HEK293T (cell line): Measurements from ENCODE around the gene EXOC3L4.
A peak's percentile ranks its signal among the peaks of the same experiment; 100 is the strongest.

ENCODE experiments used
- CTCF ChIA-PET: fragments of 350-600 bp; formaldehyde crosslinking; extraction: SDS; loops from one replicate; lab custom pipeline; 2021; ENCODE audit warnings: antibody characterized with exemption, inconsistent platforms; lab: Yijun Ruan, JAX
- POLR2A ChIA-PET: fragments of 350-600 bp; formaldehyde crosslinking; extraction: SDS; loops from one replicate; lab custom pipeline; 2020; ENCODE audit warnings: antibody characterized with exemption, inconsistent platforms; lab: Yijun Ruan, JAX
- DNase-seq: peaks from one replicate; pipeline ENCODE4 v3.0.0; 2012; ENCODE audit warnings: mixed read lengths; ENCODE audit errors: extremely low spot score
- ARNT ChIP-seq: fragments of 450-650 bp; IDR thresholded peaks from 2 replicates; pipeline ENCODE4 v1.6.1; 2017; ENCODE audit warnings: mild to moderate bottlenecking
- BHLHE40 ChIP-seq: fragments of 450-650 bp; IDR thresholded peaks from 2 replicates; pipeline ENCODE4 v1.6.1; 2016; ENCODE audit warnings: mild to moderate bottlenecking, moderate library complexity, borderline replicate concordance
- CTBP1 ChIP-seq: fragments of 450-650 bp; IDR thresholded peaks from 2 replicates; pipeline ENCODE4 v1.6.1; 2016; ENCODE audit warnings: borderline replicate concordance
- ELF4 ChIP-seq: fragments of 450-650 bp; IDR thresholded peaks from 2 replicates; pipeline ENCODE4 v1.6.1; 2017; ENCODE audit warnings: antibody characterized with exemption
- FOXA1 ChIP-seq: fragments of 450-650 bp; IDR thresholded peaks from 2 replicates; pipeline ENCODE4 v1.6.1; 2016; ENCODE audit warnings: mild to moderate bottlenecking
- FOXK2 ChIP-seq: fragments of 450-650 bp; IDR thresholded peaks from 2 replicates; pipeline ENCODE4 v1.6.1; 2016; ENCODE audit warnings: mild to moderate bottlenecking
- FOXM1 ChIP-seq: fragments of 450-650 bp; IDR thresholded peaks from 2 replicates; pipeline ENCODE4 v1.6.1; 2017; ENCODE audit warnings: mild to moderate bottlenecking, borderline replicate concordance
- HDGF ChIP-seq: fragments of 450-650 bp; IDR thresholded peaks from 2 replicates; pipeline ENCODE4 v1.6.1; 2017; ENCODE audit warnings: antibody characterized with exemption, borderline replicate concordance
- L3MBTL2 ChIP-seq: fragments of 450-650 bp; conservative IDR thresholded peaks from 2 replicates; pipeline ENCODE4 v1.6.1; 2016; ENCODE audit warnings: mild to moderate bottlenecking
- LEF1 ChIP-seq: fragments of 450-650 bp; IDR thresholded peaks from 2 replicates; pipeline ENCODE4 v1.6.1; 2017; ENCODE audit warnings: mild to moderate bottlenecking, borderline replicate concordance
- NFRKB ChIP-seq: fragments of 450-650 bp; IDR thresholded peaks from 2 replicates; pipeline ENCODE4 v1.6.1; 2016; ENCODE audit warnings: mild to moderate bottlenecking, moderate library complexity
- SP1 ChIP-seq: fragments of 450-650 bp; IDR thresholded peaks from 2 replicates; pipeline ENCODE4 v1.6.1; 2017
- SUZ12 ChIP-seq: fragments of 450-650 bp; IDR thresholded peaks from 2 replicates; pipeline ENCODE4 v1.6.1; 2016; ENCODE audit warnings: mild to moderate bottlenecking
- TARDBP ChIP-seq: fragments of 450-650 bp; IDR thresholded peaks from 2 replicates; pipeline ENCODE4 v1.6.1; 2016
- ZNF384 ChIP-seq: fragments of 450-650 bp; IDR thresholded peaks from 2 replicates; pipeline ENCODE4 v1.6.1; 2016
- TF ChIP-seq, protein P1 (sequence below): fragments of 450-650 bp; IDR thresholded peaks from 2 replicates; pipeline ENCODE4 v1.6.1; 2016

EXOC3L4 gene

DNA sequence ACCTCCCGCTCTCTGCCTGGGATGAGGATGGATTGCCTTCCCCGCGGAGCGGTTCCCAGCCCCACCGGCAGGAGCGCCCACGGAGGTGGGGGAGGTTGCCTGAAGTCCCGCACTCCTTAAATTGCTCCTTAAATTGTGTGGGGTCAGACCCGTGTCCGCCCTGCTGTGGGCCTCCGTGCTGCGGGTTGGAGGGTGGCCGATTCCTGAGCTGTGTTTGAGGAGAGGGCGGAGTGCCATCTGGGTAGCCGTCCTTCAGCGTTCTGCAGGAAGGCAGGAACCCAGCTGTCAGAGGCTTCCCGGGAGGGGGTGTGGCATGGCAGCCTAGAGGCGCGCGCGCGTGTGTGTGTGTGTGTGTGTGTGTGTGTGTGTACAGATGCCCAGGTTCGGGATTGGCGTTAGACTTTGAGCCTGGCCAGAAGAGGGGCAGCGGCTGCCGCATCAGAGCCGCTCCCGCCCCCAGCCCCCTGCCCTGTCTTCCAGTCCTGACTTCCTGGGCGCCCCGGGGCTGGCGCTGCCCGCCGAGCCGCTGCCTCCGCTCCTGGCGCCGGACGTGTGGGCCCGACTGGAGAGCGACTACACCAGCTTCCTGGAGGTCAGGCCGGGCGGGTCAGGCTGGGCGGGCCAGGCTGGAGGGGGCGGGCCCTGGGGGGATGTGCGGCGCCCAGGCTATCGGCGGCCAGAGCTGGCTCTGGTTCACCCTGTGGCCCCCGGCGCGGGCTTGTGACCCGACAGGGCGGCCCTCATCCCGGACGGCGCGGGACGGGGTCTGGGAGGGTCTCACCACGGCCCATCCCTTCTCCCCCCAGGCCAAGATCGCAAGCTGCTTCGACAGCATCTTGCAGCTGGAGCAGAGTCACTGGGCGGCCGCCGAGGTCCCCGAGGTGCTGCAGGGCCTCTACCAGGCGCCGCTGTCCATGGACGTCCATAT is 9.2 kb downstream of the EXOC3L4 start:
- ChIA-PET CTCF (interaction anchor here (0.8 to 4.3 kb wide), 11 partner anchors 8 to 191 kb away, joined by 3 to 36 read pairs (median 7); partner anchors contain the start of gene EXOC3L4), POLR2A (no interaction called here)
- DNase-seq: no peak
- TF ChIP-seq LEF1 (no peak), BHLHE40 (no peak), ELF4 (no peak), ZNF384 (no peak), HDGF (no peak), FOXK2 (no peak), CTBP1 (no peak), SP1 (no peak), ARNT (no peak), FOXA1 (no peak), L3MBTL2 (no peak), NFRKB (no peak)

DNA sequence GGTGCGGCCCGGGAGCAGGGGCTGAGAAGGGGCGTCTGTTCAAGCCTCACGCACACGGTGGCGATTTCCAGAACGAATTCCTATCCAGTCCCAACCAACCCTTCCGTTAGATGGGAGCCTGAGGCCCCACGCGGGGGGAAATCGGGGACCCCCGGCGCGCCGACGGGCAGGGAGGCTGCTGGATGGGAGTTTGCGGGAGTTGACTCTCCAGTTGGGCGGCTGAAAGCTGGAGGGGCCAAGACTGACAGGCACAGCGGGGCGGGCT is 9.8 kb downstream of the EXOC3L4 start:
- CTCF ChIA-PET: interaction anchor here (0.6 to 4.3 kb wide), 30 partner anchors 8 to 192 kb away, joined by 3 to 36 read pairs (median 6); partner anchors contain the start of gene EXOC3L4
- DNase-seq: no peak
- no peak for TF ChIP-seq SP1
- no peak for TF ChIP-seq FOXK2
- no peak for TF ChIP-seq CTBP1
- TF ChIP-seq TARDBP: no peak
- TF ChIP-seq NFRKB: no peak
- TF ChIP-seq ELF4: no peak
- no peak for TF ChIP-seq ZNF384
- TF ChIP-seq, protein P1, sequence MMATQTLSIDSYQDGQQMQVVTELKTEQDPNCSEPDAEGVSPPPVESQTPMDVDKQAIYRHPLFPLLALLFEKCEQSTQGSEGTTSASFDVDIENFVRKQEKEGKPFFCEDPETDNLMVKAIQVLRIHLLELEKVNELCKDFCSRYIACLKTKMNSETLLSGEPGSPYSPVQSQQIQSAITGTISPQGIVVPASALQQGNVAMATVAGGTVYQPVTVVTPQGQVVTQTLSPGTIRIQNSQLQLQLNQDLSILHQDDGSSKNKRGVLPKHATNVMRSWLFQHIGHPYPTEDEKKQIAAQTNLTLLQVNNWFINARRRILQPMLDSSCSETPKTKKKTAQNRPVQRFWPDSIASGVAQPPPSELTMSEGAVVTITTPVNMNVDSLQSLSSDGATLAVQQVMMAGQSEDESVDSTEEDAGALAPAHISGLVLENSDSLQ: no peak
- TF ChIP-seq HDGF: no peak
- no peak for TF ChIP-seq SUZ12
- no peak for TF ChIP-seq FOXM1
- no peak for TF ChIP-seq BHLHE40
- no peak for TF ChIP-seq FOXA1
- no peak for TF ChIP-seq L3MBTL2
- no peak for TF ChIP-seq ARNT
- no peak for TF ChIP-seq LEF1
- POLR2A ChIA-PET: no interaction called here

DNA sequence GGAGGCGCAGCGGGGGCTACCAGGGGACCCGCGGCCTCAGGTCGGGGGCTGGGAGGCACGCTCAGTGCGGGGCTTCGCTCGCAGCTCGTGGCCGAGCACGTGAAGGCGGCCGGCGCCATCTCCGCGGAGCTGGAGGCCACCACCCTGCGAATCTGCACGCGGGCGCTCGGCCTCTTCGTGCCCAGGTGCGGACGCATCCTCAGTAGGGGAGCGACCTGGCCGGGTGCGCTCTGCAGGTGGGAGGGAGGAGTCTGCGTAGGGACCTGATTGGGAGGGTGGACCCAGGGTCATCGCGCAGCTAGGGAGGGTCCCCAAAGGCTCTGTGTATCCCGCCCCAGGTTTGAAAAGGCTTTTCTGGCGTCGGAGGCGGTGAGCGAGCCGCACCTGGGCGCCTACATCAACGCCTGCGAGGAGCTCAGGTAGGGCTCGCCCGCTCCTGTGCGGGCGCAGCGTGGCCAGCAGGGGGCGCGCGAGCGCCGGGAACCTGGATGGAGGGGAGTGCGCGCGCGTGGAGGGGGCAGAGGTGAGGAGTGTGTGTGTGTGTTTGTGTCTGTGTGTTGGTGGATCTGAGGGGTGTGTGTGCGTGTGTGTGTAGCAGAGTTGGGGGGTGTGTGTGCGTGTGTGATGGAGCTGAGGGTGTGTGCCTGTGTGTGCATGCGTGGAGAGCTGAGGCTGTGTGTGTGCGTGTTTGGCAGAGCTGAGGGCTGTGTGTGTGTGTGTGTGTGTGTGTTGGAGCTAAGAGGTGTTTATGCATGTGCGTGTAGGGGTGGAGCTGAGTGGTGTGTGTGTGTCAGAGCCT is 10.3 kb downstream of the EXOC3L4 start:
- CTCF ChIA-PET: interaction anchor here (0.6 to 4.3 kb wide), 34 partner anchors 8 to 298 kb away, joined by 3 to 36 read pairs (median 4); partner anchors contain the start of gene EXOC3L4
- DNase-seq: peak; percentile 87
- POLR2A ChIA-PET: interaction anchor here (0.7 to 0.9 kb wide), 2 partner anchors 190 to 229 kb away, joined by 3 read pairs; partner anchors contain the start of gene EIF5
- no peak for TF ChIP-seq FOXM1
- TF ChIP-seq TARDBP: peak; percentile 76

DNA sequence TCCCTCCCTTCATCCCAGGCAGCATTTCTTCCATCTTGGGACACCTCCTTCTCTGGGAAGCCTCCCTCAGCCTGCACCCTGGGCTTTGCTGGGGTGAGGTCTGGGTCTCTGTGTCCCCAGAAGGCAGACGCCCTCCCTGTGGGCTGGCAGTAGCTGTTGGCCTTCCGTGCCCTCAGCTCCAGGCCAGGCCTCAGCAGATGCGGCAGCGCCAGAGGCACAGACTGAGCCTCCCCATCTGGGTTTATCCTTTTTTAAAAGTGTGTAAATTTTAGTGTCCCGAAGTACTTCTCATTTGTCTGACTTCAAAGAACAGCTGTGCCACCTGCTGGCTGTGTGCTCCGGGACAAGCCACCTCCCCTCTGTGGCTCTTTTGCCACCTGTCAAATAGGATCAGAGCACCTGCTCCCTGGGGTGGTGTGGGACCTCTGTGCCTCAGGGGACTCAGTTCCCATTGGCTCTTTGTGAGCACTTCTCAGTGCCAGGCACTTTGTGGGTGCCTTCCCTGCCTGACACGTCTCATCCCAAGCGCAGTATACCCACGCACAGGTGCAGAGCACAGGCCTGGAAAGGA is 11.1 kb downstream of the EXOC3L4 start:
- CTCF ChIA-PET: interaction anchor here (0.6 to 4.3 kb wide), 25 partner anchors 10 to 297 kb away, joined by 3 to 36 read pairs (median 6); partner anchors contain the start of gene EXOC3L4
- no peak for DNase-seq
- POLR2A ChIA-PET: interaction anchor here (0.7 to 0.9 kb wide), 2 partner anchors 189 to 228 kb away, joined by 3 read pairs; partner anchors contain the start of gene EIF5
- no peak for TF ChIP-seq BHLHE40
- TF ChIP-seq LEF1: no peak
- no peak for TF ChIP-seq HDGF
- TF ChIP-seq SP1: no peak
- TF ChIP-seq NFRKB: no peak
- no peak for TF ChIP-seq FOXK2
- TF ChIP-seq, protein P1: no peak
- TF ChIP-seq L3MBTL2: no peak
- TF ChIP-seq ARNT: no peak
- no peak for TF ChIP-seq ZNF384
- no peak for TF ChIP-seq FOXM1
- no peak for TF ChIP-seq ELF4
- TF ChIP-seq TARDBP: no peak
- no peak for TF ChIP-seq CTBP1
- no peak for TF ChIP-seq SUZ12
- TF ChIP-seq FOXA1: no peak

DNA sequence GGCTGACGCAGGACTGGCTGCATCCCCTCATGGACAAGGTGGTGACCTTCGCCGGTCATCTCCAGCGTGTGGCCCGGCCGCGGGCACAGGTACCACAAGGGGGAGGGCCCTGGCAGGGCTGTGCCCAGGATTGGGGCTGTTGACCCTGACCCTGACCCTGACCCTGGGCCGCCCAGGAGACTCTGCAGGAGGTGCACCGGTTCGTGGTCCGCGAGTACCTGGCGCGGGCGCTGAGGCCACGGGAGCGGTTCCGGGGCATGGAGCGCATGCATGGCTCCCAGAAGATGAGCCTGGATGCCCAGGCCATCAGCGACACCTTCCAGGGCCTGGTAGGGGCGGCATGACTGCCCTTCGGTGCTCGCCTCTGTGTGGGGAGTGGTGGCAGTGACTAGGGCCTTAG is 12.9 kb downstream of the EXOC3L4 start:
- TF ChIP-seq HDGF: no peak
- TF ChIP-seq CTBP1: no peak
- TF ChIP-seq LEF1: no peak
- TF ChIP-seq FOXK2: no peak
- TF ChIP-seq NFRKB: no peak
- TF ChIP-seq TARDBP: no peak
- no peak for TF ChIP-seq FOXA1
- no peak for TF ChIP-seq L3MBTL2
- ChIA-PET POLR2A (no interaction called here), CTCF (interaction anchor here (1.0 to 4.3 kb wide), 3 partner anchors 11 to 184 kb away, joined by 4 to 36 read pairs (median 5); no protein-coding TSS in a partner anchor)
- no peak for DNase-seq
